ENCODE measurements around the gene HIVEP3.

- TF ChIP-seq POLR2A (IDR thresholded peaks at IDR 0.05; ENCODE audit: low read length) (no peak), GATA1 (IDR thresholded peaks at IDR 0.05; ENCODE audit: low read depth, low read length) (no peak)
These were observed 13.5 kb downstream of the HIVEP3 start for GRCh38 chr1:41905093-41905675.

Measured in erythroblast (primary cell).